Measurements from ENCODE around the gene C6orf120.

The C6orf120 gene

GRCh38 chr6:169701954-169702839 lies at the start of gene C6orf120, which contains the start of gene WDR27:
C6orf120 (plus strand) TSS chr6:169702126; CDS start chr6:169702460, 334 bp downstream.
WDR27 (minus strand) TSS chr6:169702029; CDS start chr6:169689005, 13,024 bp downstream.
- peak; percentile 97 to 98 for DNase-seq (ENCODE audit: low read depth in 2 of 2)

DNA sequence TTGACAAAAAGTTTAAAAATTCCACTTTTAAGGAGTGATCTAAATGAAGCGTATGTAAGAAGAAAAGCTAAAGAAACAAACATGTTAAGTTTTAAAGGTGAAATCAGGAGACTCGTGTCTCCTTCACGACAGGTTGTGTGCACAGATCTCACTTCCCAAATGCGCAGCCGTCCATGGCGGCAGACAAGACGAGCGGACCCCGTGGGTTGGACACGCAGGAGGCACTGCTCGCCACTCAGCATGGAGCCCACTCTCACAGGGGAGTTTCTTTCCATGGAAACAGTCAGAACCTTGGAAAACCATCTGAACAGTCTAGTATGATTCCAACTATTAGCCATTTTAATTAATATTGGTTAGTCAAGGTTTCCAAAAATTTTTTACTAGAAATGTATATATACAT lies 49.0 kb upstream of the C6orf120 start:
- DNase-seq (ENCODE audit: low read depth in 2 of 2): no peak

DNA sequence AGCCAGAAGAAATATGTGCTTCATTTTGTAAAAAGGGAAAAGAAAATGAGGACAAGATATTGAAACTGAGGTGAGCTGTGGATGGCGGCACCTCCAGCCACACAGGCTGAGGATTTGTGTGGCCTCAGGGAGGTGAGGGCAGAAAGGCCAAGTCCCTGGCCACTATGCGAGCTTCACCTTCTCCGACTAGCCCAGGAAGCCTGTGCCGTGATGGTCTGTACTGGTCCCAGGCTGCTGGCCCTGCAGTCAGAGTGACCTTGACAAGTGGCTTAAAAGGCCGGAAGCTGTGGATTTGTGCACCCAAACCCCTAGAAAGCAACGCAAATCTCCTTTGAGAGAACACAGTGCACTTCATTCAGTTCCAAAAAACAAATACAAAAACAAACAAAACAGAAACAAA lies 48.2 kb upstream of the C6orf120 start:
- no peak for DNase-seq (ENCODE audit: low read depth in 2 of 2)

GRCh38 chr6:169654598-169655391 lies 47.1 kb upstream of the C6orf120 start:
- DNase-seq (ENCODE audit: low read depth in 2 of 2): peak; percentile 34 to 55

GRCh38 chr6:169656546-169657283 lies 45.2 kb upstream of the C6orf120 start:
- DNase-seq (ENCODE audit: low read depth in 2 of 2): no peak

- no peak for DNase-seq (ENCODE audit: low read depth in 2 of 2)
Observed at GRCh38 chr6:169657284-169657610, 44.7 kb upstream of the C6orf120 start.

DNA sequence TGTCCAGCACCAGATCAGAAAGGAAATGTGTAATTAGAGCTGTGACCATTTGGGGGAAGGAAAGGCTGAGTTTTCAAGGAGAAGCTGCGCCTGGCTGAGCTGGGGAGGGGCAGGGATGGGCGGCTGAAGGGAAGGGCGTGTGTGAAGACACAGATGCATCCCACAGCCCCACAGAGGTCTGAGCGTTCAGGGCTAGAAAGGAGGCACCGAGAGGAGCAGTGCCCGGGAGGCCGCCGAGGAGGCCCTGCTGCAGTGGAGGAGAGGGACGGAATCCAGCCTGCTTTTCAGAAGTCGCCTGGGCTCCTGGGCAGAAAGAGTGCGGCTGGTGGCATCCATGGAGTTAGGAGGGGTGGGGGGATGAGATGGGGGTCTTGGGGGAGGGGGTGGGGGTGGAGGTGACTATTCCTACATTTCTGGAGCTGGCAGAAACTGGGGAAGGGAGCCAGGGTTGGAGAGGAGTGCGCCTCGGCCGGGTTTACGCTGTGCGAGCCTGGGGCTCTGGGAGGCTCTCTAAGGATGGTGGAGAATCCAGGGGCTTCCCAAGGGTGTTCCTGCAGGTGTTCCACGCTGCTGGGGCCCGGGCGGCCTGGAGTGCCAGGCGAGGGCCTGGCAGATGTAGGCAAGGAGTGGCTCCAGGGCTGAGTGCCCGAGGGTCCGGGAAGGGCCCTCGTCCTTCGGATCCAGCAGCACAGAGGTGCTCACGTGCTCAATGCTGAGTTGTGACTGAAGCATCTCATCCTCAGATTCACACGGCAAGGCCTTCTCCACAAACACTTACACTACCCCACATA lies 41.9 kb upstream of the C6orf120 start:
- no peak for DNase-seq (ENCODE audit: low read depth in 2 of 2)

DNA sequence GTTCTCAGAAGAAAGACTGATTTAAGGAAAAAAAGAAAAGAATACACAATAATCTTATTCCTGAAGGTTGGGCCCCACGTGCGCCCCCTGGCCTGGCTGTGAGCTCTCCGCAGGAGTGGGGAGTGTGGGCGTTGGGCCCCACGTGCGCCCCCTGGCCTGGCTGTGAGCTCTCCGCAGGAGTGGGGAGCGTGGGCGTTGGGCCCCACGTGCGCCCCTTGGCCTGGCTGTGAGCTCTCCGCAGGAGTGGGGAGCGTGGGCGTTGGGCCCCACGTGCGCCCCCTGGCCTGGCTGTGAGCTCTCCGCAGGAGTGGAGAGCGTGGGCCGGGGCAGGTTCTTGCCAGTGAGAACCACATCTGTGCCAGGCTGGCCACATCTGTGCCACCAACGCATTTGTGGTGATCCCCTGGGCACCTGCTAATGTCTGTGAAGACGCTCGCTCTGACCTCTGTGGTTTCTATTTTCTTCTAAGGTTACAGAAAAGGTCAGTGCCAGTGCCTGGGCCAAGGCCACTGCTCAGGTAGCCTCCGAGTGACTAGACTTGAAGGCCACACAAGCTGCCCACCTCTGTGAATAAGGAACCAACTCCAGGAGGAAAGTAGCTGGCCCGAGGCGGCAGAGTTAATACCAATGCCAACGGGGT lies 41.1 kb upstream of the C6orf120 start:
- no peak for DNase-seq (ENCODE audit: low read depth in 2 of 2)

DNA sequence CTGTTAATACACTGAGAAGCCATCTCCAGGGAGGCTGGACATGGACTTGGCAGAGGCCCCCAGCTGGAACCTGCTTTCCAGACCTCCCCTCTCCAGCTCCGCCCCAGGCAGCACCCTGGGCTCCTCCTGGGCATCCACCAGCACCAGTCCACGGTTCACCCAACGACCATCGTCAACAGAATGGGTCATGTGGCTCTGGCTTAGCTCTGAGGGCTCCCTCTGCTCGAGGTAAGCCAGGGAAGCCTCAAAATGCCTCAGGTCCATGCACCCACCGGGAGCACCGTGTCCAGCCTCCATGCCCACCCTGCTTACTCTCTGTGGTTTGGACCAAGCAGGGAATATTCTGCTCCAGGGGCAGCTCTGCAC lies 40.6 kb upstream of the C6orf120 start:
- DNase-seq (ENCODE audit: low read depth in 2 of 2): no peak

- no peak for DNase-seq (ENCODE audit: low read depth in 2 of 2)
Observed at GRCh38 chr6:169663468-169663867, 38.5 kb upstream of the C6orf120 start.

DNA sequence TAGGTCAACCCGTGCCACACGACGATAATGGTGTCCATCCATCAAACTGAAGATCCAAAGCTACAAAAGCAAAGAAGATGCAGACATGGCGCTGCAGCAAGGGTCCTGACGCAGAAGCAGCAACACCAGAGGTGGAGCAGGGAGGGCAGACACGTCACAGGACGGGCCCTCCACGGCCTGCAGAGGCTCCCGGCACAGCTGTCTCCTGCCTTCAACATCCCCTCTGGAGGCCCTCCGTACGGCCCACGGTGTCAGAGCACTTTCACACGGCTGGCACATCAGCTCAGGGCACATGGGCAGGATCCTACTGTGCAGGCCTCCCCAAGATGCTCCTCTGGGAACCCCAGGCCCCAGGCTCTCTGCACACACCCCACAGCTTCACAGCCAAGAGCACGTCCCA lies 37.7 kb upstream of the C6orf120 start:
- no peak for DNase-seq (ENCODE audit: low read depth in 2 of 2)

DNA sequence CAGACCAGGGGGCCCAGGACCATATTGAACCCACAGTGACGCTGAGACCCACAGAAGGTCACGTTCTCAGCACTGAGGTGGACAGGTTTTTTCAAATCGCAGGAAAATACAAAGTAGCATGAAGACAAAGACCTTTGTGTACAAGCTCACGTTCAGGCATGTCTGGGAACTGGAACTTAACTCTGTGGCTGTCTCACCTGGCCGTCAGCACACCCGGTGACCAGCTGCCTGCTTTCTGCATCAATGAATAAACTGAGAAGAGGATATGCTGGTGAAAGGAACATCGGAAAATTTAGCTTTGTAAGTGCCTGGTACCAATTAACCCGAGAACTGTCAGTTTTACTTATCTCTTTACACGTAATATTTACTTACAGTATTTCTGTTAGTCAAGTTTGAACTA lies 36.6 kb upstream of the C6orf120 start:
- no peak for DNase-seq (ENCODE audit: low read depth in 2 of 2)

GRCh38 chr6:169666441-169666840 lies 35.5 kb upstream of the C6orf120 start:
- DNase-seq (ENCODE audit: low read depth in 2 of 2): no peak

GRCh38 chr6:169667716-169668115 lies 34.2 kb upstream of the C6orf120 start:
- no peak for DNase-seq (ENCODE audit: low read depth in 2 of 2)

DNA sequence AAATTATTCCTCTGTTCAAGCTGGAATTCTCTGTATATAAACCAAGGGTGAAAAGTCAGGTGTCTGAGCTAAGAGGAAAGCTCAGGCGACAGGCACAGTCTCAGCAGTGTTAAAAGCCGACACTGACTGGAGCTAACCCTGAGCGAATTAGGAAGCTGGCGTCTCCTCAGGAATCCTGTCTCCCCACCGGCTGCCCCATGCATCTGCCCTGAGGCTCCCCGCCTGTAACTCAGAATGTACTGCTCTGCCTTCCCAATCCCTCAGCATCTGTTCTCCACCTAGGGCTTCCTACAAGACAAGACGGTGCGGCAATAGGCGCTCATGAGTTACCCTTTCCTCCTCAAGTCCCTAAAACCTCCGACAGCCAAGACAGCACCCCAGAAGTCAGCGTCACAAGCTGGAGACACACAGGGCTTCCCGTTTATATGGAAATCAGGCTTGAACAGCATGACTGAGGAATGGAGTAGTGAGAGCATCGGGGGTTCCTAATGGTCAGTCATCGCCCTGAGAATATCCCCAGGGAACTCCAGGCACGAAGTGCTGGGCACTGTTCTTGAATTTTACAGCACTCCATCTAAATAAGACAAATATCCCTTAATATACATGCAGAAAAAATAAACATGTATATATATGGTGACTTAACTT lies 33.6 kb upstream of the C6orf120 start:
- no peak for DNase-seq (ENCODE audit: low read depth in 2 of 2)

GRCh38 chr6:169669147-169669546 lies 32.8 kb upstream of the C6orf120 start:
- no peak for DNase-seq (ENCODE audit: low read depth in 2 of 2)

DNA sequence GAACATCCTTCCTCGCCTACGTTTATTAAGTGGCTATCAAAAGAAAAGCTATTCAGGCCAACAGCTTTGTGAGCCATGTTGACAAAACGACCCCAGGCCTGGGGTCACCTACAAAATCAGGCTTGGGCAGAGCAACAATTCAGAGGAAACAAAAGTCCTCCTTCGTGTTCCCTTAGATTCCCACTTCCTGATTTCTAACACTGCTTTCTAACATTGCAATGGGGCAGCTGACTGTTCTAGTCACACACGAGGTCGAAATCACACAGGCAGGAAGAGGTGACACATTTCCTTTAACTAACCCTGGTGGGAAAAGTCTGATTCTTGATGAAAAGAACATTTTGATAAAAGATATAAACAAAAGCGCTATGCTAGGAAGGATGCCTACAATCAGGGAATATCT lies 32.0 kb upstream of the C6orf120 start:
- no peak for DNase-seq (ENCODE audit: low read depth in 2 of 2)

DNA sequence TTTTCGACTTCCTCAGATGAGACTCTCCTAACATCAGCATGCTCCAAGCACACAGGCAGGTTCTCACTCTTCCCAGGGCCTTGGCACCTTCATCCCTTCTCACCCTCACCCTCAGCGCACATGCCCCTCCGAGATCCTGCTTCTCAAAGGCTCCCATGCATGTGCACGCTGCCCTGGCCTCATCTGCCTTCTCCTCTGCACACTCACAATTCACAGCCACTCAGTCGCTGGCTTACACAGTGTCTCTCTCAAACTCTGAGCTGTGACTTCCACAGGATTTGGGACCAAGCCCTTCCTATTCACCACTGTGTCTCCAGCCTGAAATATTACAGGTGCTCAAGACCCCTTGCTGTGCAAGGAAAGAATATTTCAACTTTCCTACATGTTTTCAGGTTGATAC lies 30.4 kb upstream of the C6orf120 start:
- no peak for DNase-seq (ENCODE audit: low read depth in 2 of 2)

- DNase-seq (ENCODE audit: low read depth in 2 of 2): no peak
Observed at GRCh38 chr6:169675011-169675410, 26.9 kb upstream of the C6orf120 start.

- DNase-seq (ENCODE audit: low read depth in 2 of 2): no peak
Observed at GRCh38 chr6:169677096-169677495, 24.8 kb upstream of the C6orf120 start.

Measured in stimulated activated CD4-positive, alpha-beta T cell treated with anti-CD3 and anti-CD28 coated beads, Interleukin-1b, Interleukin-23, amount 100 ng/mL, for 4 hours (primary cell).